Measurements from ENCODE around the gene ZGLP1. TPM values are rescaled to one million over a fixed set of nuclear protein-coding genes. Genes with fewer than 3 reads are reported as not detected.

The ZGLP1 gene
- total RNA-seq, 1 donor from 2014 or later = 6.2 TPM

DNA sequence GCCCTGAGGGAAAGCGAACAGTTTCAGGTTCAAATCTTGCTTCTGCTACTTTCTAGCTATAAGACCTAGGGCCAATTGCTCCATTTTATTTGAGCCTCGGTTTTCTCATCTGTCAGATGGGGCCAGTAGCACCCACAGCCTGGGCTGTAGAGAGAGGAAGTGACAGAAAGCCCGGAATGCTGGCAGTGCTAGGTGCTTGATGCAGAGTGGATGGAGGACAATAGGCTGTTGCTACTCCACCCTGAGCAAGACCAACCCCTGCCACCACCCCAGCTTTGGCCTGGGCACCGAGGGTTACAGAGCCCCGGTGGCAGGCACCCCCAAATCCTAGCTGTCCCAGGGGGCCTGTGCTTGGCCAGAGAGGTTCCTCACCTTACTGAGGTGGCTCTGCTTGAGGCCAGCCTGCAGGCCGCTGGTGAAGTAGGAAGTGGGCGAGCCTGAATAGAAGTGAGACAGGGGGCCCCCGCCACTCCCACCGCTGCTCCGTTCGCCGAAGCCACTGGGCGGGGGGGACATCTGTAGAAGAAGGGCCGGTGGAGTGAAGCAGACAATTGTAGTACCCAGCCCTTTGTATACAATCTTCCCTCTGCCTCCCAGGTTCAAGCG, 8.3 kb upstream of the ZGLP1 start:
- Histone ChIP-seq H3K36me3 (peaks cover 65% of the 10 kb centered on the region), H3K9me3 (no peaks in the 10 kb centered on the region), H3K4me3 (no peak overlapping the region), H3K4me1 (peaks cover 16% of the 10 kb centered on the region), H3K27me3 (ENCODE audit: low read depth) (no peaks in the 10 kb centered on the region), H3K27ac (no peak overlapping the region)
- DNase-seq = no peak
- intact Hi-C loops (cut with DNase I) = no loop called here
- ATAC-seq = no peak
- TF ChIP-seq, protein P1, sequence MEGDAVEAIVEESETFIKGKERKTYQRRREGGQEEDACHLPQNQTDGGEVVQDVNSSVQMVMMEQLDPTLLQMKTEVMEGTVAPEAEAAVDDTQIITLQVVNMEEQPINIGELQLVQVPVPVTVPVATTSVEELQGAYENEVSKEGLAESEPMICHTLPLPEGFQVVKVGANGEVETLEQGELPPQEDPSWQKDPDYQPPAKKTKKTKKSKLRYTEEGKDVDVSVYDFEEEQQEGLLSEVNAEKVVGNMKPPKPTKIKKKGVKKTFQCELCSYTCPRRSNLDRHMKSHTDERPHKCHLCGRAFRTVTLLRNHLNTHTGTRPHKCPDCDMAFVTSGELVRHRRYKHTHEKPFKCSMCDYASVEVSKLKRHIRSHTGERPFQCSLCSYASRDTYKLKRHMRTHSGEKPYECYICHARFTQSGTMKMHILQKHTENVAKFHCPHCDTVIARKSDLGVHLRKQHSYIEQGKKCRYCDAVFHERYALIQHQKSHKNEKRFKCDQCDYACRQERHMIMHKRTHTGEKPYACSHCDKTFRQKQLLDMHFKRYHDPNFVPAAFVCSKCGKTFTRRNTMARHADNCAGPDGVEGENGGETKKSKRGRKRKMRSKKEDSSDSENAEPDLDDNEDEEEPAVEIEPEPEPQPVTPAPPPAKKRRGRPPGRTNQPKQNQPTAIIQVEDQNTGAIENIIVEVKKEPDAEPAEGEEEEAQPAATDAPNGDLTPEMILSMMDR (IDR thresholded peaks at IDR 0.05) = no peak

DNA sequence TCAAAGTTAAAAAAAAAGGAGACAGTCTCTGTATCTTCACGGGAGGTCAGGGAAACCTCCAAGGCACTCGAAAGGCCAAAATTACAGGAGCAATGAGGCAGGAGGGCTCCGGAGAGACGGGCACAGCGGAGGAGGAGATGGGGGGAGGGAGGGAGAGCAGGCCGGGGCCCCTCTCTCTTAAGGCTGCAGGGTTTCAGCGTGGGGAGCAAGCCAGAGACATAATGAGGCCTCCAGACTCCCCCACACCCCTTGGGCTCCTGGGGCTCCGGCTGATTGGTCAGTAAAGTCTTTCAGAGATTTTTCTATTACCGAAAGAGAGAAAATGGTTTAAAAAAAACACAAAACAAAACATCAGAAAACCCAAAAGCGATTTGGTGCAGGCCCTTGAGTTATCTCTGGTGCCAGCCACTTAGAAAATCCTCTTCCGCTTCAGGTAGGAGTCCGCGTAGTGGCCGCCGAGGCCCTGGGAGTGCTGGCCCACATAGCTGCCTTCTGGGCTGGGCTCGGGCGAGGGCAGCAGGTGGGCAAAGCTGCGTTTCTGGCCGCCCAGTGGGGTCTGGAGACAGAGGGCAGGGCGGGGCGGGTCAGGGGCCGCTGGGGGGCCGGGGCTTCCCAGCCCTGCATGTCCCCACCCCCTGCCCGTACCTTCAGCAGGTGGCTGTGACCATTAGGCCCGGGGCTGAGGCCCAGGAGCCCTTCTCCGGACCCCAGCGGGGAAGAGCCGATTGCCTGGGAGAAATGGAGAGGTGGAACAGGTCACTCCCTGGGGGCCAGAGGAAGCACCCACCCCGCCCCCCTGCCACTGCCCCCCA, 7.6 kb upstream of the ZGLP1 start:
- no peaks in the 10 kb centered on the region for H3K27me3 ChIP-seq (ENCODE audit: low read depth)
- H3K27ac ChIP-seq = no peak overlapping the region
- TF ChIP-seq, protein P1 (IDR thresholded peaks at IDR 0.05) = no peak
- H3K9me3 ChIP-seq = no peaks in the 10 kb centered on the region
- DNase-seq (no peak), ATAC-seq (no peak)
- intact Hi-C loops (cut with DNase I) = no loop called here
- peaks cover 58% of the 10 kb centered on the region for H3K36me3 ChIP-seq
- peaks cover 16% of the 10 kb centered on the region for H3K4me1 ChIP-seq
- no peak overlapping the region for H3K4me3 ChIP-seq

DNA sequence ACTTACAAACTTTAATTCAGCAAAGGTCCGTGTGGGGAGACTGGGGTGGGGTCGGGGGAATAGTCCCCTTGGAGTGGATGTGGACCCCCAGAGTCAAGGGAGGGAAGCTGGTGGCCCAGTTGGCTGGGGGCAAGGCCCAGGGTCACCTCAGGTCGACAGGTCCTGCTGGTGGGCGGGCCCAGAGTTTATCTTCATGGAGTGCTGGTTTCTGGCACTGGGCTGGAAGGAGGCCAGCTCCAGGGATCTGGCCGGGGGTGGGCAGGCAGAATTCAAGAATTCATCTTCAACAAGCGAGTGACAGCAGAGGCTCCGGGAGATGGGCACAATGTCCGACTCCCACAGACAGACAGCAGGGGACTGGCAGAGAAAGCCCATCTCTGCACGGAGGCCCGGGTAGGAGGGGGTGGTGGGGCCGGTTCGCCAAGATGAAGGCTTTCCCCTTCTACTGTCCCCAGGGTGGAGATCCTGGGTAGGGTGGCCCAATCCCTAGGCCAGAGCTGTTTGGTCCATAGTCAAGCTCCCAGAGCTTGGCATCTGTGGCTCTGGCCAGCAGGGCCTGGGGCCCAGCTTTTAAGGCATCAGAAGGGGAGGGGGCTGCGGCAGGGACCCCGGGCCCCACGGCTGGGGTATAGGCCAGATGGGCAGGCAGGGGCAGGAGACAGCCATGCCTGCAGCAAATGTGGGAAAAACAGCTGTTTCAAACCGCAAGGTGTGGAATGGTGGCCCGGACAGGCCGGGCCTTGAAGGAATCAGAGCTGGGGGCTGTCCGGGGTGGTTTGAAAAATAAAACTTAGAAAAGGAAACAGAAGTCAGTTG, 6.8 kb upstream of the ZGLP1 start:
- Histone ChIP-seq H3K4me1 (peaks cover 16% of the 10 kb centered on the region), H3K36me3 (peaks cover 50% of the 10 kb centered on the region), H3K27me3 (ENCODE audit: low read depth) (no peaks in the 10 kb centered on the region), H3K4me3 (peak overlapping the region; percentile 96), H3K27ac (no peak overlapping the region), H3K9me3 (no peaks in the 10 kb centered on the region)
- TF ChIP-seq, protein P1 (IDR thresholded peaks at IDR 0.05) = no peak
- intact Hi-C loops (cut with DNase I) = no loop called here
- DNase-seq (no peak), ATAC-seq (peak; percentile 5 to 20)

DNA sequence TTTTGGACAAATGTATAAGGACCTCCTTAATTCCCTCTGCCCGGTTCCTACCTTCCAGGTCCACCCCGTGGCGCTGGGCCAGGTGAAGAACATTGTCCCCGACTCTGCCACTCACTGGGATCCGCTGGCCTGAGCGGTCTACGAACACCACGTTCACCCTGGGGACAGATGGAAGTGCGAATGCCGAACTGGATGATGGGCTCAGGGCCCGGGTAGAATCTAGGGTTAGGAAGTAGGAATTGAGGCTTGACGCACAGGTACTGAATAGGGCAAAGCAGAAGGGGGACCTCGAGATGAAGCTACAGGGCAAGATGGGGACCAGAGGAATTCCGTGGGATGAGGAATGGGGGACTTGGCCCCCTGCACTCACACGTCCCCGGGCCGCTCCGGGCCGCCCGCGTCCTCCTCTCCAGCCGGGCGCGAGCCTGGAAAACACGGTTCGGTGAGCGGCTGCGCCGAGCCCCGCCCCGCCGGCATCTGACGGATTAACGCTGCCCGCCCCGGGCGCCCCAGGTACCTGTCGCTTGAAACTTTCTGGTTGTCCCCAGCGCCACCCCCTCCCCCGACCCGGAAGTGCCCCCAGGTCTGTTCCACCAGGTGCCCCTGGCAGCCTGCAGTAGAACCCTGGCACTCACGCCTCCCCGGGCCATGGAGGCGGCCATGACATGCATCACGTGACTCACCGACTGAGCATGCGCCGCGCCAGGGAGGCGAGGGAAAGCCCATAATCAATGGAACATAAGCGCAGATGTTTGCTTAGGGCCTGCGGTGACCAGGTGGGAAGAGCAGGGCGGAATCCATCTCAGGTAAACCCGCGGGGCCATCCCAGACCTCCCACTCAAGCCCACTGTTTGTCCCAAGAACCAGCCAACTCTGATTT, 6.0 kb upstream of the ZGLP1 start, which contains the start of gene FDX2:
FDX2 (minus strand) TSS at position 681 of the 880 bp plus-strand sequence; CDS start at position 662, 19 bp downstream.
- peak; percentile 92 for DNase-seq
- H3K27ac ChIP-seq = peak within 1 kb of the TSS; percentile 57
- H3K9me3 ChIP-seq = no peaks in the 10 kb centered on the region
- intact Hi-C loops (cut with DNase I) = no loop called here
- peaks cover 16% of the 10 kb centered on the region for H3K4me1 ChIP-seq
- H3K36me3 ChIP-seq = peaks cover 41% of the 10 kb centered on the region
- H3K4me3 ChIP-seq = peak within 1 kb of the TSS; percentile 96
- H3K27me3 ChIP-seq (ENCODE audit: low read depth) = no peaks in the 10 kb centered on the region
- peak; percentile 90 to 96 for ATAC-seq
- TF ChIP-seq, protein P1 (IDR thresholded peaks at IDR 0.05) = no peak

All from lower lobe of right lung (tissue), 2 donors.